ENCODE results near the gene ULK4.

GRCh38 chr3:41460736-41461135 lies 501.2 kb downstream of the ULK4 start:
- TF ChIP-seq POLR2A (IDR thresholded peaks at IDR 0.05): no peak
- TF ChIP-seq CTCF (IDR thresholded peaks at IDR 0.05): no peak
- TF ChIP-seq EP300 (IDR thresholded peaks at IDR 0.05): no peak

All from ovary (tissue), 3 donors.